ENCODE data around the gene CSPG5. TPM values are rescaled to one million over a fixed set of nuclear protein-coding genes. Genes with fewer than 3 reads are reported as not detected.

The CSPG5 gene
- total RNA-seq, 1 experiment from 2014 or later, result 3.8 TPM

- no peak for TF ChIP-seq YY1 (IDR thresholded peaks at IDR 0.05; ENCODE audit: extremely low read depth, insufficient replicate concordance, low read depth, low read length)
- TF ChIP-seq EZH2 (IDR thresholded peaks at IDR 0.05), result no peak
- TF ChIP-seq SP1 (IDR thresholded peaks at IDR 0.05; ENCODE audit: low read depth), result no peak
- TF ChIP-seq RAD21 (IDR thresholded peaks at IDR 0.05; ENCODE audit: low read depth), result no peak
- no peak for TF ChIP-seq POLR2AphosphoS5 (IDR thresholded peaks at IDR 0.05; ENCODE audit: low read depth, low read length)
- TF ChIP-seq EZH2phosphoT487 (IDR thresholded peaks at IDR 0.05; ENCODE audit: borderline replicate concordance), result no peak
These were observed 1.2 kb upstream of the CSPG5 start (continued) for GRCh38 chr3:47579875-47580274.

GRCh38 chr3:47578119-47578632 is 489 bp downstream of the CSPG5 start:
- ChIA-PET POLR2A (no interaction called here), CTCF (no interaction called here), RAD21 (ENCODE audit: low non-redundant PET in 1 of 2, low total read pairs in 2 of 2, uncharacterized antibody in 2 of 2, unreplicated experiment in 2 of 2) (no interaction called here)
- Histone ChIP-seq H3K36me3 (ENCODE audit: control insufficient read depth in 1 of 2, insufficient read depth in 2 of 2, low read length in 2 of 2) (no peaks in the 10 kb centered on the region), H3K4me3 (replicated peaks in 1 of 2; ENCODE audit: low read depth in 1 of 2, low read length in 2 of 2) (peak overlapping the region; percentile 35 to 54), H3K9me2 (ENCODE audit: insufficient read depth) (no peaks in the 10 kb centered on the region), H3K27ac (ENCODE audit: low read depth, low read length) (no peak overlapping the region), H3K4me2 (ENCODE audit: low read length) (peak overlapping the region; percentile 80), H3K4me1 (ENCODE audit: control insufficient read depth in 1 of 2, insufficient read depth in 2 of 2, low read length in 2 of 2) (peaks cover 0 to 16% of the 10 kb centered on the region in 2 experiments; a peak in 3 of 4 replicates), H3K9ac (ENCODE audit: low read length) (no peak overlapping the region), H3K9me3 (ENCODE audit: control insufficient read depth in 1 of 2, insufficient read depth in 1 of 2, low read depth in 1 of 2, low read length in 2 of 2) (no peaks in the 10 kb centered on the region), H4K20me1 (ENCODE audit: insufficient read depth) (no peaks in the 10 kb centered on the region), H3K27me3 (ENCODE audit: insufficient read depth, low read length) (no peaks in the 10 kb centered on the region), H2AFZ (ENCODE audit: low read depth, low read length, poor library complexity, severe bottlenecking) (no peak overlapping the region), H3K79me2 (ENCODE audit: insufficient read depth, low read length) (no peaks in the 10 kb centered on the region)
- intact Hi-C loops (cut with micrococcal nuclease), result no loop called here
- no peak for DNase-seq (ENCODE audit: low read depth, low spot score)
- TF ChIP-seq YY1 (IDR thresholded peaks at IDR 0.05; ENCODE audit: extremely low read depth, insufficient replicate concordance, low read depth, low read length), result no peak
- TF ChIP-seq TCF7L2 (IDR thresholded peaks at IDR 0.05; ENCODE audit: borderline replicate concordance, extremely low read depth, insufficient read depth, insufficient read length), result no peak
- no peak for TF ChIP-seq CEBPB (IDR thresholded peaks at IDR 0.05; ENCODE audit: low read depth)
- no peak for TF ChIP-seq CTCF (IDR thresholded peaks at IDR 0.05 in 2 of 3, conservative IDR thresholded peaks at IDR 0.05 in 1 of 3; ENCODE audit: borderline replicate concordance in 1 of 3, insufficient read depth in 1 of 3, low read depth in 2 of 3, low read length in 2 of 3)
- TF ChIP-seq SIN3A (IDR thresholded peaks at IDR 0.05; ENCODE audit: low read depth), result no peak
- no peak for TF ChIP-seq FOSL1 (IDR thresholded peaks at IDR 0.05; ENCODE audit: low read depth)
- no peak for TF ChIP-seq SP1 (IDR thresholded peaks at IDR 0.05; ENCODE audit: low read depth)
- no peak for TF ChIP-seq POLR2A (IDR thresholded peaks at IDR 0.05; ENCODE audit: borderline replicate concordance, extremely low read depth, insufficient read depth, insufficient read length)
- TF ChIP-seq EZH2 (IDR thresholded peaks at IDR 0.05), result no peak
- no peak for TF ChIP-seq ZFX (IDR thresholded peaks at IDR 0.05)
- TF ChIP-seq, protein P1, sequence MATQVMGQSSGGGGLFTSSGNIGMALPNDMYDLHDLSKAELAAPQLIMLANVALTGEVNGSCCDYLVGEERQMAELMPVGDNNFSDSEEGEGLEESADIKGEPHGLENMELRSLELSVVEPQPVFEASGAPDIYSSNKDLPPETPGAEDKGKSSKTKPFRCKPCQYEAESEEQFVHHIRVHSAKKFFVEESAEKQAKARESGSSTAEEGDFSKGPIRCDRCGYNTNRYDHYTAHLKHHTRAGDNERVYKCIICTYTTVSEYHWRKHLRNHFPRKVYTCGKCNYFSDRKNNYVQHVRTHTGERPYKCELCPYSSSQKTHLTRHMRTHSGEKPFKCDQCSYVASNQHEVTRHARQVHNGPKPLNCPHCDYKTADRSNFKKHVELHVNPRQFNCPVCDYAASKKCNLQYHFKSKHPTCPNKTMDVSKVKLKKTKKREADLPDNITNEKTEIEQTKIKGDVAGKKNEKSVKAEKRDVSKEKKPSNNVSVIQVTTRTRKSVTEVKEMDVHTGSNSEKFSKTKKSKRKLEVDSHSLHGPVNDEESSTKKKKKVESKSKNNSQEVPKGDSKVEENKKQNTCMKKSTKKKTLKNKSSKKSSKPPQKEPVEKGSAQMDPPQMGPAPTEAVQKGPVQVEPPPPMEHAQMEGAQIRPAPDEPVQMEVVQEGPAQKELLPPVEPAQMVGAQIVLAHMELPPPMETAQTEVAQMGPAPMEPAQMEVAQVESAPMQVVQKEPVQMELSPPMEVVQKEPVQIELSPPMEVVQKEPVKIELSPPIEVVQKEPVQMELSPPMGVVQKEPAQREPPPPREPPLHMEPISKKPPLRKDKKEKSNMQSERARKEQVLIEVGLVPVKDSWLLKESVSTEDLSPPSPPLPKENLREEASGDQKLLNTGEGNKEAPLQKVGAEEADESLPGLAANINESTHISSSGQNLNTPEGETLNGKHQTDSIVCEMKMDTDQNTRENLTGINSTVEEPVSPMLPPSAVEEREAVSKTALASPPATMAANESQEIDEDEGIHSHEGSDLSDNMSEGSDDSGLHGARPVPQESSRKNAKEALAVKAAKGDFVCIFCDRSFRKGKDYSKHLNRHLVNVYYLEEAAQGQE (IDR thresholded peaks at IDR 0.05; ENCODE audit: low read depth), result no peak
- no peak for TF ChIP-seq SRF (IDR thresholded peaks at IDR 0.05; ENCODE audit: low read depth)
- ATAC-seq, result peak; percentile 76
- BruUV-seq (replicated peaks), result no TSS peak

Data from HCT116 (cell line).